ENCODE measurements around the gene TXNDC5. TPM values are rescaled to one million over a fixed set of nuclear protein-coding genes. Genes with fewer than 3 reads are reported as not detected.

The TXNDC5 gene
- total RNA-seq, 3 donors from 2014 or later: 59.1 to 122 (median 59.3) TPM

DNA sequence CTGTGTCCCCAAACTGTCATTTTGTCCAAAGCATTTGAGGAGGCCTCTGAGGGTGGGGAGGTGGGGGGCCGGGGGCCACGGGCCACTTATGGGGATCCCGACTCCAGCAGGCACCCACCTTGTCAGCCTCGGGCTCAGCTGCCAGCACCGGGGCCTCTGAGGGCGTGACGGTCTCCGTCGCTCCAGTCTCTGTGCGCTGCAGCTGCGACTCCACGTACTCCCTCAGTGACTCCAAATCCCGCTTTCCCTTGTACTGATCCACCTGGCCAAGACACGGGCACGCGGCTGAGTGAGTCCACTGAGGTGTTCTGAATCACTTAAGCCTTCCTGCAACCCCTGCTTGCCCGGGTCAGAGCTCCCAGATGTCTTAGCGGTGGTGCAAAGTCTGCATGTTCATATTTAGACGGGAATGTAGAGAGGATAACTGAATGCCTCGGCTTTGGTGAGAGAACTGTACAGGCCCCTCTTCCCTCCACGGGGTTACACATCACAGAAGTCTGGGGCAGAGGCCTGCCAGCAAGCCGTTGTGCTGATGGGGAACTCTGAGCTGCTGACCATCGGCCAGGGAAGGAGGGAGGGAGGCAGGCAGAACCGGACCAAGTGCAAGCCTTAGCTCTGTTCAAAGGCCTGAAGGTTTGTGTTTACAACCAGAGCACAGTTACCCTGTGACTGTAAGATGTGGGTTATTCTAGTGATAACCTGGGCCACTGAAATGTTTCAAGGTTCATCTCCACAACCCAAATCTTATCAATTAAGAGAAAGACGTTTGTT lies 21.8 kb downstream of the TXNDC5 start:
- DNase-seq: no peak
- Histone ChIP-seq H3K36me3 (ENCODE audit: low read depth) (peaks cover 11% of the 10 kb centered on the region), H3K4me1 (ENCODE audit: low read depth) (no peaks in the 10 kb centered on the region), H3K9me3 (no peaks in the 10 kb centered on the region), H3K4me3 (no peak overlapping the region)
- intact Hi-C loops (cut with DNase I, micrococcal nuclease): no loop called here
- no peak for ATAC-seq
- TF ChIP-seq CTCF (IDR thresholded peaks at IDR 0.05): no peak

DNA sequence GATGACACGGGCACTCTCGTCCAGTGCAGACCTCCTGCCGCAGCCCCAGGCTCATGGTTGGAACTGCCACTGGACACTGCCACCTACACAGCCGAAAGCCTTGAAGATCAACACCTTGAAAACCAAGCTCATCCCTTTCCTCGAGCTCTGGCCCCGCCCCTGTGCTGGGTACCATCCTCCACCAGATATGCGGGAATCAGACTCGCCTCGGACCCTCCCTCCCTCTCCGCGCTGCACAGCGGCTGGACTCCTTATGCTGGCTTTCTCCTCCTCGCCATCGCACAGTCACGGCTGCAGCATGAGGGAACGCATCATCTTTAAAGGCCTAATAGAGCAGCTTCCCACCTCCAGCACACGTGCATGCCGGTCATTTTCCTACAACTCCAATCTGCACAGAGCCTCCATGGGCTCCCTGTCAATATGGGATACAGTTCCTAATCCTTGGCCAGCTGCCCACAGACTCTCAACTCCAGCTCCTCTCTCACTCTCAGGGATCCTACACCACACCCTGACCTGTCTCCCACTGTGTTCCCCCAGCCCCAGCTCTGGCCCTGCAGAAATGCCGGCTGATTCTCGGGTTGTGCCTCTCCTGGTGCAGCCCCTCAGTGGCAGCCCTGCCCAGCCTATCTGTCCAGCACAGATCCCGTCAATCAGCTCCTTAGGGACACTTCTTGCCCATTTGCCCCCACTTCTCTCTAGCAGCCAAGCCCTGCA lies 23.2 kb downstream of the TXNDC5 start:
- DNase-seq (no peak), ATAC-seq (no peak)
- Histone ChIP-seq H3K36me3 (ENCODE audit: low read depth) (peaks cover 11% of the 10 kb centered on the region), H3K4me3 (no peak overlapping the region), H3K4me1 (ENCODE audit: low read depth) (no peaks in the 10 kb centered on the region), H3K9me3 (no peaks in the 10 kb centered on the region)
- intact Hi-C loops (cut with DNase I, micrococcal nuclease): no loop called here
- no peak for TF ChIP-seq CTCF (IDR thresholded peaks at IDR 0.05)

DNA sequence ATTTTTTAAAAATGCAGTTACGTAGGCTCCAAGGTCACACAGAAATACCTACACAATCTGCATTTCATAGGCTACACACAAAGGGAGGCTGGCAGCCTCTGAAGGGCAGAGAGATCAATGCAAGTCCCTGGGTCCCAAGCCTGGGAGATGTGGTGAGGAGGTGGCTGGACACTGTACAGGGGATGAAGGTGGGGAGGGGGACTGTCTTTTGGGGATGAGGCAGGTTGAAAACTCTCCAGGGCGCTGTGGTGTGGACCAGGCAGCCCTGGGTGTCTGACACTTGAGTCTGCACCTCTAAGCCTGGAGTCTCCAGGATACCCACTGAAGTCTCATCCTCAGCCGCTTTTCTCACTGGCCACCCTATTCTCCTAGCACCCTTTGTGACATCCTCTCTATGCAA lies 24.5 kb downstream of the TXNDC5 start:
- Histone ChIP-seq H3K4me1 (ENCODE audit: low read depth) (no peaks in the 10 kb centered on the region), H3K4me3 (no peak overlapping the region), H3K36me3 (ENCODE audit: low read depth) (peaks cover 3% of the 10 kb centered on the region), H3K9me3 (no peaks in the 10 kb centered on the region)
- TF ChIP-seq CTCF (IDR thresholded peaks at IDR 0.05): no peak
- DNase-seq (no peak), ATAC-seq (no peak)
- intact Hi-C loops (cut with DNase I, micrococcal nuclease): no loop called here

DNA sequence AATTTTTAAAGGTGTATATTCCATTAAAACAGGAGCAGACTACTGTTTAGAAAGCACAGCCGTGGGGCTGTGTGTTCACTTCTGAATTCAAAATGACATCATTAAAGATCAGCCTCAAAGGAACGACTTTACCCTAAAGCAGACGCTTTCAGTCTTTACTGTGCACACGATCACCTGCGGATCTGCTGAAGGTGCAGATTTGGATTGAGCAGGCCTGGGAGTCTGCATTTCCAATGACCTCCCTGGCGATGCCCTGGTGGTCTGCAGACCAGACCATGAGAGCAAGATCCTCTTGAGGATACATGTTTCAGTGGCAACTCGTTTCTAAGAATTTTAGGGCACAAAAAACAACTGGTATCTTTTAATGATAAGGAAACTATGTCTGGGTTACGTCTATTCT lies 27.2 kb downstream of the TXNDC5 start:
- H3K9me3 ChIP-seq: no peaks in the 10 kb centered on the region
- no peaks in the 10 kb centered on the region for H3K4me1 ChIP-seq (ENCODE audit: low read depth)
- TF ChIP-seq CTCF (IDR thresholded peaks at IDR 0.05): no peak
- DNase-seq (no peak), ATAC-seq (no peak)
- intact Hi-C loops (cut with DNase I, micrococcal nuclease): no loop called here
- no peak overlapping the region for H3K4me3 ChIP-seq
- H3K36me3 ChIP-seq (ENCODE audit: low read depth): peaks cover 3% of the 10 kb centered on the region

- no peak for ATAC-seq
- no peak for TF ChIP-seq CTCF (IDR thresholded peaks at IDR 0.05)
- intact Hi-C loops (cut with DNase I, micrococcal nuclease): no loop called here
- Histone ChIP-seq H3K9me3 (no peaks in the 10 kb centered on the region), H3K4me1 (ENCODE audit: low read depth) (no peaks in the 10 kb centered on the region), H3K36me3 (ENCODE audit: low read depth) (peaks cover 3% of the 10 kb centered on the region), H3K4me3 (no peak overlapping the region)
- DNase-seq: no peak
These were observed 27.9 kb downstream of the TXNDC5 start for GRCh38 chr6:7882505-7883257.

Data from mucosa of descending colon (tissue), 3 donors.